H1 (cell line): ENCODE data around the gene COL5A1. TPM values are rescaled to one million over a fixed set of nuclear protein-coding genes. Genes with fewer than 3 reads are reported as not detected.

Experiments
- CBX8 ChIP-seq: fragments of 300-800, 300-1000 bp; sonication (generic); IDR thresholded peaks from 2 replicates; pipeline ENCODE4 v1.7.1; 2016; ENCODE audit warnings: low read depth, low read length, borderline replicate concordance
- JUN ChIP-seq: IDR thresholded peaks from 2 replicates; pipeline ENCODE4 v1.6.1; 2011; ENCODE audit warnings: low read depth, mild to moderate bottlenecking, improper control_type of control experiment, low read length
- KDM1A ChIP-seq: fragments of 200-600, 300-600 bp; sonication (generic); IDR thresholded peaks from 2 replicates; pipeline ENCODE4 v1.7.1; 2016; ENCODE audit warnings: mild to moderate bottlenecking, low read length, borderline replicate concordance
- MAX ChIP-seq: IDR thresholded peaks from 2 replicates; pipeline ENCODE4 v1.6.1; 2012; ENCODE audit warnings: inconsistent platforms
- RXRA ChIP-seq: IDR thresholded peaks from 2 replicates; pipeline ENCODE4 v1.6.1; 2011; ENCODE audit warnings: low read depth, mild to moderate bottlenecking, low read length, moderate library complexity; ENCODE audit not compliant: insufficient read depth
- TCF12 ChIP-seq: IDR thresholded peaks from 2 replicates; pipeline ENCODE4 v1.6.1; 2011; ENCODE audit warnings: low read depth, mild to moderate bottlenecking, low read length
- polyA plus RNA-seq, 7 experiments: library from polyadenylated mRNA; depleted of rRNA in 3 of 7; stranded (reverse) in 5 of 7; unstranded in 2 of 7; fragments of >200 nt in 5 of 7; fragments of 200-250 nt in 2 of 7; gene quantifications; 1 replicate in 5 of 7; 2 replicates in 1 of 7; 4 replicates in 1 of 7; pipeline versions ENCODE4 v1.2.1 to v1.2.3, GENCODE V29; 2011 to 2013; ENCODE audit warnings: missing spikeins in 2 of 7, mixed read lengths in 2 of 7
- total RNA-seq: library from RNA; stranded (reverse); fragmentation: NEBNext Ultra II Directional; extraction: Animal tissue kit (Norgen Biotek cat#: 25700); gene quantifications from 2 replicates; pipeline ENCODE4 v1.2.1, GENCODE V29; 2021
- TF ChIP-seq, protein P1 (sequence below): fragments of 300-600 bp; sonication (generic); IDR thresholded peaks from 2 replicates; pipeline ENCODE4 v1.7.1; 2012; ENCODE audit warnings: low read length, moderate library complexity, mild to moderate bottlenecking, inconsistent platforms; ENCODE audit not compliant: insufficient replicate concordance
- TF ChIP-seq, protein P2 (sequence below), 3 experiments: IDR thresholded peaks; 1 replicate in 2 of 3; 2 replicates in 1 of 3; pipeline versions ENCODE4 v1.5.1 to v1.6.1; 2011; ENCODE audit warnings: low read length in 3 of 3, mild to moderate bottlenecking in 3 of 3, inconsistent platforms in 2 of 3, low read depth in 1 of 3, moderate library complexity in 1 of 3; ENCODE audit not compliant: insufficient read depth in 1 of 3; ENCODE audit errors: control extremely low read depth in 1 of 3

COL5A1 gene
- total and polyA plus RNA-seq, 2 of the 8 experiments (the other 6 are each of a cell fraction or from before 2014, with no cell fraction given): 3.8 to 12.0 TPM

GRCh38 chr9:134681061-134681661 is 39.6 kb downstream of the COL5A1 start (continued):
- TF ChIP-seq, protein P1, sequence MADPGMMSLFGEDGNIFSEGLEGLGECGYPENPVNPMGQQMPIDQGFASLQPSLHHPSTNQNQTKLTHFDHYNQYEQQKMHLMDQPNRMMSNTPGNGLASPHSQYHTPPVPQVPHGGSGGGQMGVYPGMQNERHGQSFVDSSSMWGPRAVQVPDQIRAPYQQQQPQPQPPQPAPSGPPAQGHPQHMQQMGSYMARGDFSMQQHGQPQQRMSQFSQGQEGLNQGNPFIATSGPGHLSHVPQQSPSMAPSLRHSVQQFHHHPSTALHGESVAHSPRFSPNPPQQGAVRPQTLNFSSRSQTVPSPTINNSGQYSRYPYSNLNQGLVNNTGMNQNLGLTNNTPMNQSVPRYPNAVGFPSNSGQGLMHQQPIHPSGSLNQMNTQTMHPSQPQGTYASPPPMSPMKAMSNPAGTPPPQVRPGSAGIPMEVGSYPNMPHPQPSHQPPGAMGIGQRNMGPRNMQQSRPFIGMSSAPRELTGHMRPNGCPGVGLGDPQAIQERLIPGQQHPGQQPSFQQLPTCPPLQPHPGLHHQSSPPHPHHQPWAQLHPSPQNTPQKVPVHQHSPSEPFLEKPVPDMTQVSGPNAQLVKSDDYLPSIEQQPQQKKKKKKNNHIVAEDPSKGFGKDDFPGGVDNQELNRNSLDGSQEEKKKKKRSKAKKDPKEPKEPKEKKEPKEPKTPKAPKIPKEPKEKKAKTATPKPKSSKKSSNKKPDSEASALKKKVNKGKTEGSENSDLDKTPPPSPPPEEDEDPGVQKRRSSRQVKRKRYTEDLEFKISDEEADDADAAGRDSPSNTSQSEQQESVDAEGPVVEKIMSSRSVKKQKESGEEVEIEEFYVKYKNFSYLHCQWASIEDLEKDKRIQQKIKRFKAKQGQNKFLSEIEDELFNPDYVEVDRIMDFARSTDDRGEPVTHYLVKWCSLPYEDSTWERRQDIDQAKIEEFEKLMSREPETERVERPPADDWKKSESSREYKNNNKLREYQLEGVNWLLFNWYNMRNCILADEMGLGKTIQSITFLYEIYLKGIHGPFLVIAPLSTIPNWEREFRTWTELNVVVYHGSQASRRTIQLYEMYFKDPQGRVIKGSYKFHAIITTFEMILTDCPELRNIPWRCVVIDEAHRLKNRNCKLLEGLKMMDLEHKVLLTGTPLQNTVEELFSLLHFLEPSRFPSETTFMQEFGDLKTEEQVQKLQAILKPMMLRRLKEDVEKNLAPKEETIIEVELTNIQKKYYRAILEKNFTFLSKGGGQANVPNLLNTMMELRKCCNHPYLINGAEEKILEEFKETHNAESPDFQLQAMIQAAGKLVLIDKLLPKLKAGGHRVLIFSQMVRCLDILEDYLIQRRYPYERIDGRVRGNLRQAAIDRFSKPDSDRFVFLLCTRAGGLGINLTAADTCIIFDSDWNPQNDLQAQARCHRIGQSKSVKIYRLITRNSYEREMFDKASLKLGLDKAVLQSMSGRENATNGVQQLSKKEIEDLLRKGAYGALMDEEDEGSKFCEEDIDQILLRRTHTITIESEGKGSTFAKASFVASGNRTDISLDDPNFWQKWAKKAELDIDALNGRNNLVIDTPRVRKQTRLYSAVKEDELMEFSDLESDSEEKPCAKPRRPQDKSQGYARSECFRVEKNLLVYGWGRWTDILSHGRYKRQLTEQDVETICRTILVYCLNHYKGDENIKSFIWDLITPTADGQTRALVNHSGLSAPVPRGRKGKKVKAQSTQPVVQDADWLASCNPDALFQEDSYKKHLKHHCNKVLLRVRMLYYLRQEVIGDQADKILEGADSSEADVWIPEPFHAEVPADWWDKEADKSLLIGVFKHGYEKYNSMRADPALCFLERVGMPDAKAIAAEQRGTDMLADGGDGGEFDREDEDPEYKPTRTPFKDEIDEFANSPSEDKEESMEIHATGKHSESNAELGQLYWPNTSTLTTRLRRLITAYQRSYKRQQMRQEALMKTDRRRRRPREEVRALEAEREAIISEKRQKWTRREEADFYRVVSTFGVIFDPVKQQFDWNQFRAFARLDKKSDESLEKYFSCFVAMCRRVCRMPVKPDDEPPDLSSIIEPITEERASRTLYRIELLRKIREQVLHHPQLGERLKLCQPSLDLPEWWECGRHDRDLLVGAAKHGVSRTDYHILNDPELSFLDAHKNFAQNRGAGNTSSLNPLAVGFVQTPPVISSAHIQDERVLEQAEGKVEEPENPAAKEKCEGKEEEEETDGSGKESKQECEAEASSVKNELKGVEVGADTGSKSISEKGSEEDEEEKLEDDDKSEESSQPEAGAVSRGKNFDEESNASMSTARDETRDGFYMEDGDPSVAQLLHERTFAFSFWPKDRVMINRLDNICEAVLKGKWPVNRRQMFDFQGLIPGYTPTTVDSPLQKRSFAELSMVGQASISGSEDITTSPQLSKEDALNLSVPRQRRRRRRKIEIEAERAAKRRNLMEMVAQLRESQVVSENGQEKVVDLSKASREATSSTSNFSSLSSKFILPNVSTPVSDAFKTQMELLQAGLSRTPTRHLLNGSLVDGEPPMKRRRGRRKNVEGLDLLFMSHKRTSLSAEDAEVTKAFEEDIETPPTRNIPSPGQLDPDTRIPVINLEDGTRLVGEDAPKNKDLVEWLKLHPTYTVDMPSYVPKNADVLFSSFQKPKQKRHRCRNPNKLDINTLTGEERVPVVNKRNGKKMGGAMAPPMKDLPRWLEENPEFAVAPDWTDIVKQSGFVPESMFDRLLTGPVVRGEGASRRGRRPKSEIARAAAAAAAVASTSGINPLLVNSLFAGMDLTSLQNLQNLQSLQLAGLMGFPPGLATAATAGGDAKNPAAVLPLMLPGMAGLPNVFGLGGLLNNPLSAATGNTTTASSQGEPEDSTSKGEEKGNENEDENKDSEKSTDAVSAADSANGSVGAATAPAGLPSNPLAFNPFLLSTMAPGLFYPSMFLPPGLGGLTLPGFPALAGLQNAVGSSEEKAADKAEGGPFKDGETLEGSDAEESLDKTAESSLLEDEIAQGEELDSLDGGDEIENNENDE: no peak
- TF ChIP-seq JUN (no peak), RXRA (no peak), TCF12 (no peak), CBX8 (no peak), MAX (no peak), KDM1A (no peak)
- TF ChIP-seq, protein P2, sequence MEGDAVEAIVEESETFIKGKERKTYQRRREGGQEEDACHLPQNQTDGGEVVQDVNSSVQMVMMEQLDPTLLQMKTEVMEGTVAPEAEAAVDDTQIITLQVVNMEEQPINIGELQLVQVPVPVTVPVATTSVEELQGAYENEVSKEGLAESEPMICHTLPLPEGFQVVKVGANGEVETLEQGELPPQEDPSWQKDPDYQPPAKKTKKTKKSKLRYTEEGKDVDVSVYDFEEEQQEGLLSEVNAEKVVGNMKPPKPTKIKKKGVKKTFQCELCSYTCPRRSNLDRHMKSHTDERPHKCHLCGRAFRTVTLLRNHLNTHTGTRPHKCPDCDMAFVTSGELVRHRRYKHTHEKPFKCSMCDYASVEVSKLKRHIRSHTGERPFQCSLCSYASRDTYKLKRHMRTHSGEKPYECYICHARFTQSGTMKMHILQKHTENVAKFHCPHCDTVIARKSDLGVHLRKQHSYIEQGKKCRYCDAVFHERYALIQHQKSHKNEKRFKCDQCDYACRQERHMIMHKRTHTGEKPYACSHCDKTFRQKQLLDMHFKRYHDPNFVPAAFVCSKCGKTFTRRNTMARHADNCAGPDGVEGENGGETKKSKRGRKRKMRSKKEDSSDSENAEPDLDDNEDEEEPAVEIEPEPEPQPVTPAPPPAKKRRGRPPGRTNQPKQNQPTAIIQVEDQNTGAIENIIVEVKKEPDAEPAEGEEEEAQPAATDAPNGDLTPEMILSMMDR (IDR thresholded peaks at IDR 0.05; ENCODE audit: control extremely low read depth in 1 of 3, insufficient read depth in 1 of 3, low read depth in 1 of 3, low read length in 3 of 3): no peak
